Activated CD8-positive, alpha-beta memory T cell treated with anti-CD3 and anti-CD28 coated beads for 48 hours (primary cell): ENCODE measurements around the gene ARHGEF25.

Source experiments
- DNase-seq, 3 experiments: peaks; one replicate each; pipeline ENCODE4 v3.0.0-alpha.2; 2020; ENCODE audit warnings: low read depth in 2 of 3, low spot score in 2 of 3

The ARHGEF25 gene

GRCh38 chr12:57620936-57621496 lies 9.8 kb downstream of the ARHGEF25 start:
- DNase-seq, result no peak

GRCh38 chr12:57621497-57622292 lies 10.5 kb downstream of the ARHGEF25 start:
- DNase-seq, result no peak

GRCh38 chr12:57622293-57623245 lies 11.3 kb downstream of the ARHGEF25 start:
- DNase-seq, result no peak

GRCh38 chr12:57623385-57623784 lies 12.2 kb downstream of the ARHGEF25 start:
- DNase-seq, result no peak

GRCh38 chr12:57623811-57624390 lies 12.7 kb downstream of the ARHGEF25 start:
- no peak for DNase-seq

GRCh38 chr12:57624441-57625220 lies 13.4 kb downstream of the ARHGEF25 start:
- no peak for DNase-seq

- DNase-seq, result no peak
Observed at GRCh38 chr12:57625261-57626032, 14.2 kb downstream of the ARHGEF25 start.

- no peak for DNase-seq
Observed at GRCh38 chr12:57626111-57626920, 15.1 kb downstream of the ARHGEF25 start.

- DNase-seq, result no peak
Observed at GRCh38 chr12:57626921-57627445, 15.7 kb downstream of the ARHGEF25 start.

- DNase-seq, result no peak
Observed at GRCh38 chr12:57627501-57628279, 16.5 kb downstream of the ARHGEF25 start.

- no peak for DNase-seq
Observed at GRCh38 chr12:57628280-57629191, 17.3 kb downstream of the ARHGEF25 start.

GRCh38 chr12:57629897-57630471 lies 18.7 kb downstream of the ARHGEF25 start:
- DNase-seq, result no peak

GRCh38 chr12:57630891-57631433 lies 19.7 kb downstream of the ARHGEF25 start:
- DNase-seq, result no peak

GRCh38 chr12:57631566-57632072 lies 20.4 kb downstream of the ARHGEF25 start:
- no peak for DNase-seq

- DNase-seq, result no peak
Observed at GRCh38 chr12:57632073-57632957, 21.1 kb downstream of the ARHGEF25 start.
